Activated B cell treated with CpG ODN at 0.5 μM for 24 hours (primary cell): ENCODE measurements around the gene TBC1D14. TPM values are rescaled to one million over a fixed set of nuclear protein-coding genes. Genes with fewer than 3 reads are reported as not detected.

ENCODE experiments used
- ATAC-seq: fragments of 200-7000 bp; cut with Tn5 transposase; one replicate; pipeline ENCODE4 v1.10.0; 2021; ENCODE audit warnings: low read depth, mild to moderate bottlenecking, moderate library complexity
- CTCF ChIA-PET: fragments of 350-600 bp; sonication (Branson Sonifier 250); formaldehyde crosslinking; loops from one replicate; lab custom pipeline; 2021; ENCODE audit warnings: antibody characterized with exemption; lab: Charles Lee
- POLR2A ChIA-PET: fragments of 350-600 bp; sonication (Branson Sonifier 250); formaldehyde crosslinking; loops from one replicate; lab custom pipeline; 2021; ENCODE audit warnings: antibody characterized with exemption; lab: Charles Lee
- DNase-seq: peaks from one replicate; pipeline ENCODE4 v3.0.0; 2022
- H3K27ac Mint-ChIP-seq: one replicate; pipeline ENCODE4 v1.8.0; 2020; ENCODE audit warnings: mixed read lengths
- H3K27me3 Mint-ChIP-seq: one replicate; pipeline ENCODE4 v1.8.0; 2021; ENCODE audit warnings: mixed read lengths
- H3K36me3 Mint-ChIP-seq: one replicate; pipeline ENCODE4 v1.8.0; 2021; ENCODE audit warnings: low read depth, mixed read lengths
- H3K4me1 Mint-ChIP-seq: one replicate; pipeline ENCODE4 v1.8.0; 2021; ENCODE audit warnings: mixed read lengths
- H3K4me3 Mint-ChIP-seq: one replicate; pipeline ENCODE4 v1.8.0; 2020; ENCODE audit warnings: mild to moderate bottlenecking, mixed read lengths
- H3K9me3 Mint-ChIP-seq: one replicate; pipeline ENCODE4 v1.8.0; 2020; ENCODE audit warnings: mixed read lengths
- intact Hi-C: fragments of 100-400 bp; cut with micrococcal nuclease; formaldehyde crosslinking; loops from one replicate; pipeline ENCODE4 v1.15.1; 2024
- total RNA-seq: library from RNA; stranded (reverse); gene quantifications from 2 replicates; pipeline ENCODE4 v1.2.3, GENCODE V29; 2022
- TF ChIP-seq, protein P1 (sequence below): fragments of 200-600 bp; IDR thresholded peaks from one replicate; pipeline ENCODE4 v1.8.0; 2022; ENCODE audit warnings: antibody characterized with exemption, mild to moderate bottlenecking

Gene TBC1D14
- total RNA-seq, 1 donor from 2014 or later = 35.1 TPM

DNA sequence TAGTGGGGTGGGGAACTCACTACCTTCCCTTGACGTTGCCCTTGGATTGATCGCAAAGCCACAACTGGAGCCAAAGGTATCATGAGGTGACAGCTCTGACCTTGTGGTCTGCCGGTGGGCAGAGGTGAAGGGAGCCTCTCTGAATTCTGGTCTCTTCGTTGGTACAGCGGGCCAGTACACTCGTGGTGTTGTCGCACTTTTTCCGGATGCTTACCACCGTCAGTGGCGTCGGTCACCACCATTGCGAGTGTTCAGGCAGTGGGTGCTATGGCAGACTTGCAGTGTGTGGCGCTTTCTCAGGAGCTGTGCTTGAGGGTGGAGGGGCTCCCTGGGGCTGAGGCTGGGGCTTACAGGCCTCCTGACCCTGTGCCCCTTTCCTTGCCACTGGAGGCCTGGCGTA is 163.4 kb downstream of the TBC1D14 start:
- H3K27me3 Mint-ChIP-seq = no peaks in the 10 kb centered on the region
- intact Hi-C loops = loop anchor here (5.0 kb wide), 1 partner anchor 186 kb away; no protein-coding TSS in a partner anchor
- DNase-seq (no peak), ATAC-seq (no peak)
- CTCF ChIA-PET = interaction anchor here (6.9 kb wide), 2 partner anchors 99 to 354 kb away, joined by 47 to 77 read pairs; partner anchors contain the start of gene BLOC1S4
- POLR2A ChIA-PET = interaction anchor here (0.6 kb wide), 1 partner anchor 363 kb away, joined by 3 read pairs; no protein-coding TSS in a partner anchor
- no peaks in the 10 kb centered on the region for H3K9me3 Mint-ChIP-seq
- H3K36me3 Mint-ChIP-seq = peaks cover 1% of the 10 kb centered on the region
- H3K27ac Mint-ChIP-seq = no peak overlapping the region
- TF ChIP-seq, protein P1, sequence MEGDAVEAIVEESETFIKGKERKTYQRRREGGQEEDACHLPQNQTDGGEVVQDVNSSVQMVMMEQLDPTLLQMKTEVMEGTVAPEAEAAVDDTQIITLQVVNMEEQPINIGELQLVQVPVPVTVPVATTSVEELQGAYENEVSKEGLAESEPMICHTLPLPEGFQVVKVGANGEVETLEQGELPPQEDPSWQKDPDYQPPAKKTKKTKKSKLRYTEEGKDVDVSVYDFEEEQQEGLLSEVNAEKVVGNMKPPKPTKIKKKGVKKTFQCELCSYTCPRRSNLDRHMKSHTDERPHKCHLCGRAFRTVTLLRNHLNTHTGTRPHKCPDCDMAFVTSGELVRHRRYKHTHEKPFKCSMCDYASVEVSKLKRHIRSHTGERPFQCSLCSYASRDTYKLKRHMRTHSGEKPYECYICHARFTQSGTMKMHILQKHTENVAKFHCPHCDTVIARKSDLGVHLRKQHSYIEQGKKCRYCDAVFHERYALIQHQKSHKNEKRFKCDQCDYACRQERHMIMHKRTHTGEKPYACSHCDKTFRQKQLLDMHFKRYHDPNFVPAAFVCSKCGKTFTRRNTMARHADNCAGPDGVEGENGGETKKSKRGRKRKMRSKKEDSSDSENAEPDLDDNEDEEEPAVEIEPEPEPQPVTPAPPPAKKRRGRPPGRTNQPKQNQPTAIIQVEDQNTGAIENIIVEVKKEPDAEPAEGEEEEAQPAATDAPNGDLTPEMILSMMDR = no peak
- no peak overlapping the region for H3K4me3 Mint-ChIP-seq
- H3K4me1 Mint-ChIP-seq = peaks cover 12% of the 10 kb centered on the region

DNA sequence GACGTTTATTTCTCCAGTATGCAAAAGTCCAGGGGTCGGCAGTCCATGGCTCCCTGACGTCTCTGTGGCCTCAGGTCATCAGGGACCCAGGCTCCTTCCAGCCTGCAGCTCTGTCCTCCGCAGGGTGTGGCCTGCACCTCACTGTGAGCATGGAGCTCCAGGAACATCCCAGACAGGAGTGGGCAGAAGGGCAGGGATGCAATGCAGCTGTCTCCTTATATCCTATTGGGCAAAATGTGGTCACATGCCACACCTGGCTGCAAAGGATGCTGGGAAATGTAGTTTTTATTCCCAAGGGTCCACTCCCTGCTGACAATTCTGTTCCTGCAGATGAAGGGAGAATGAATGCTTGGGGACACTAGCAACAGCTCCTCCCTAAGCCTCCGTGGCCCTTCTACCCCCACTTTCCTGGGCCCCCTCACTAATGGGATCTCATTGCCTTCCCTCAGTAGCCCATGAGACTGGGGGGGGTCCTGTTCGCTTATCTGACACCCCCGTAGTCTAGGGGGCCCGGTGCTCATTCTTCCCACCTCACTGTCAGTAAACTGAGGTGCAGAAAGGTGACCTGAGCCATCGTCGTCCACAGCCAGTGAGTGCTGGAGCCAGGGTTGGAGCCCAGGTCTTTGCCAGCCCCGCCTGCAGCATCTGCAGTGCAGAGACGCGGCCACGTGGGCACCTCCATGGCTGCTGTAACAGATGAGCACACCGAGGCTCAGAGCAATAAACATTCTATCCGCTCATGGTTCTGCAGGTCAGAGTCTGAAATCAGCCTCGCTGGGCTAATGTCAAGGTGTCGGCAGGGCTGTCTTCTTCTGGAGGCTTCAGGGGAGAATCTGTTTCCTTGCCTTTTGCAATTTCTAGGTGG is 164.1 kb downstream of the TBC1D14 start:
- H3K27me3 Mint-ChIP-seq = no peaks in the 10 kb centered on the region
- POLR2A ChIA-PET = no interaction called here
- no peak overlapping the region for H3K27ac Mint-ChIP-seq
- H3K4me3 Mint-ChIP-seq = no peak overlapping the region
- no peak for ATAC-seq
- H3K9me3 Mint-ChIP-seq = no peaks in the 10 kb centered on the region
- TF ChIP-seq, protein P1 = no peak
- intact Hi-C loops = loop anchor here (5.0 kb wide), 1 partner anchor 186 kb away; no protein-coding TSS in a partner anchor
- CTCF ChIA-PET = interaction anchor here (6.9 kb wide), 2 partner anchors 99 to 355 kb away, joined by 47 to 77 read pairs; partner anchors contain the start of gene BLOC1S4
- H3K36me3 Mint-ChIP-seq = no peaks in the 10 kb centered on the region
- no peak for DNase-seq
- H3K4me1 Mint-ChIP-seq = peaks cover 5% of the 10 kb centered on the region

DNA sequence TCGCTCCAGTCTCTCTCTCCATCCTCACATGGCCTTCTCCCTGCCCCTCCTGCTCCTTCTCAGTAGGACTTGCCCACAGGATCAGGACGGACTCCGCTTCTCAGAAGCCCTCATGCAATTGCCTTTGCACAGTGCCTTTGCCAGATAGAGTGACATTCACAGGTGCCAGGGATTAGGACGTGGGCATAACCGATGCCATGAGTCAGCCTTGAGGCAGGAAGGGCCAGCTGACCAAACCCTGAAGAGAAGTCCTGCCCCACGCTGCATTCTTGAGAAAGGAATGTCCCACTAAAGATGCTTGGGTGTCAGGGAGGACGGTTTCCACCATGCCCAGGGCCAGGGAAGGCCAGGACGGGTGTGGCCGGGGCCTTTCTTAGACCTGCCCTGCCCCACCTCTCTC is 164.8 kb downstream of the TBC1D14 start:
- no peak for DNase-seq
- Mint-ChIP-seq H3K27ac (no peak overlapping the region), H3K27me3 (peaks cover 4% of the 10 kb centered on the region), H3K4me3 (no peak overlapping the region), H3K4me1 (peaks cover 4% of the 10 kb centered on the region), H3K36me3 (no peaks in the 10 kb centered on the region), H3K9me3 (no peaks in the 10 kb centered on the region)
- ATAC-seq = no peak
- intact Hi-C loops = loop anchor here (5.0 kb wide), 1 partner anchor 187 kb away; no protein-coding TSS in a partner anchor
- ChIA-PET POLR2A (no interaction called here), CTCF (no interaction called here)
- TF ChIP-seq, protein P1 = no peak

DNA sequence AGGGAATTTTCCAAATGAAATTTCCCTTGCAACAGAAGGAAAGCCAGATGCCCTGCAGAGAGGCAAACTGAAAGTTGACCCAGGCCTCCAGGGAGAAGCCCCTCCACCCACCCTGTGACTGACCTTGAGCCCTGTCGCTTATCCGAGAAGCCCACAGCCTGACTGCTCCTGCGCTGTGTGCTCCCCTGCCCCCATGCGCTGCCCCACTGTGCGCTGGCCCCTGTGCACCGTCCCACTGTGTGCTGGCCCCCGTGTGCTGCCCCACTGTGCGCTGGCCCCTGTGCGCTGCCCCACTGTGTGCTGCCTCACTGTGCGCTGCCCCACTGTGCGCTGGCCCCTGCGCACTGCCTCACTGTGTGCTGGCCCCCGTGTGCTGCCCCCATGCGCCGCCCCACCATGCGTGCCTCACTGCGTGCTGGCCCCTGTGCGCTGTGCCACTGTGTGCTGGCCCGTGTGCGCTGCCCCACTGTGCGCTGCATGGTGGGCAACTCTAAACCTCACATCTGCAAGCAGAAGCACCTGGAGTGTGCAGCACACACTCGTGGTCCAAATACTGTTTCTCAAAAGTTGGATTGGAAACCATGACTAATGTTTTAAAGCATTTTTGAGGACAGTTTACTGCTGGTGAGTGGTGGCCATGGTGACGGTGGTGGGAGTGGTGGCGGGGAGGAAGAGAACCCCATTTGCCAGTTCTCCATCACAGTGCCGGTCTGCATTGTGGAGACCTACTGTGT is 166.5 kb downstream of the TBC1D14 start:
- TF ChIP-seq, protein P1 = no peak
- H3K9me3 Mint-ChIP-seq = peaks cover 4% of the 10 kb centered on the region
- ChIA-PET POLR2A (no interaction called here), CTCF (interaction anchor here (0.9 kb wide), 1 partner anchor 356 kb away, joined by 3 read pairs; no protein-coding TSS in a partner anchor)
- H3K27ac Mint-ChIP-seq = no peak overlapping the region
- H3K36me3 Mint-ChIP-seq = no peaks in the 10 kb centered on the region
- intact Hi-C loops = no loop called here
- no peak for DNase-seq
- H3K4me1 Mint-ChIP-seq = no peaks in the 10 kb centered on the region
- H3K4me3 Mint-ChIP-seq = no peak overlapping the region
- ATAC-seq = no peak
- H3K27me3 Mint-ChIP-seq = peaks cover 16% of the 10 kb centered on the region

DNA sequence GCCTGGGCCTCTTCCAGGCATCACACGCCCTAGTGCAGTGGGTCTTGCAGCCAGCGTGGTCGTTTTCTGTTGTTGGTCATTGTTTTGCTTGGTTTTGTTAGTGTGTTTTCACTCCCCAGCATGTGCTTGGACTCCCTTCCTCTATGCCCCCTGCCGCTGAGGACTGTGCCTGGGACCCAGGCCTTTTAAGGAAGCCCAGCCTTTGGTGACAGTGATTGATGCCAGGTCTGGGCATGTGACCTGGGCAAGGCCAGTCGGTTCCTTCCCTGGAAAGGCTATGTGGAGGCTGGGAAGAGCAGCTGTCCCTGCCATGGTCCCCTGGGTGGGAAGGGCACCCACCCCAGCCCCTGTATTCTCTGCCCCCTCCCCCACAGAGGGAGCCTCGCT is 167.1 kb downstream of the TBC1D14 start:
- ChIA-PET POLR2A (no interaction called here), CTCF (interaction anchor here (0.9 kb wide), 1 partner anchor 203 kb away, joined by 3 read pairs; no protein-coding TSS in a partner anchor)
- no peaks in the 10 kb centered on the region for H3K4me1 Mint-ChIP-seq
- DNase-seq (no peak), ATAC-seq (no peak)
- H3K27me3 Mint-ChIP-seq = peaks cover 22% of the 10 kb centered on the region
- peaks cover 4% of the 10 kb centered on the region for H3K9me3 Mint-ChIP-seq
- TF ChIP-seq, protein P1 = no peak
- H3K4me3 Mint-ChIP-seq = no peak overlapping the region
- H3K36me3 Mint-ChIP-seq = no peaks in the 10 kb centered on the region
- intact Hi-C loops = no loop called here
- H3K27ac Mint-ChIP-seq = no peak overlapping the region
